HG03103 (cell line): ENCODE results near the gene DOCK9.

Experiments used
- ATAC-seq: cut with Tn5 transposase; IDR thresholded peaks from one replicate; pipeline ENCODE4 v1.9.1; 2021; ENCODE audit warnings: low read depth; ENCODE audit not compliant: unreplicated experiment

Gene DOCK9

GRCh38 chr13:98998831-98999638 lies 21.2 kb upstream of the DOCK9 start:
- ATAC-seq: no peak

DNA sequence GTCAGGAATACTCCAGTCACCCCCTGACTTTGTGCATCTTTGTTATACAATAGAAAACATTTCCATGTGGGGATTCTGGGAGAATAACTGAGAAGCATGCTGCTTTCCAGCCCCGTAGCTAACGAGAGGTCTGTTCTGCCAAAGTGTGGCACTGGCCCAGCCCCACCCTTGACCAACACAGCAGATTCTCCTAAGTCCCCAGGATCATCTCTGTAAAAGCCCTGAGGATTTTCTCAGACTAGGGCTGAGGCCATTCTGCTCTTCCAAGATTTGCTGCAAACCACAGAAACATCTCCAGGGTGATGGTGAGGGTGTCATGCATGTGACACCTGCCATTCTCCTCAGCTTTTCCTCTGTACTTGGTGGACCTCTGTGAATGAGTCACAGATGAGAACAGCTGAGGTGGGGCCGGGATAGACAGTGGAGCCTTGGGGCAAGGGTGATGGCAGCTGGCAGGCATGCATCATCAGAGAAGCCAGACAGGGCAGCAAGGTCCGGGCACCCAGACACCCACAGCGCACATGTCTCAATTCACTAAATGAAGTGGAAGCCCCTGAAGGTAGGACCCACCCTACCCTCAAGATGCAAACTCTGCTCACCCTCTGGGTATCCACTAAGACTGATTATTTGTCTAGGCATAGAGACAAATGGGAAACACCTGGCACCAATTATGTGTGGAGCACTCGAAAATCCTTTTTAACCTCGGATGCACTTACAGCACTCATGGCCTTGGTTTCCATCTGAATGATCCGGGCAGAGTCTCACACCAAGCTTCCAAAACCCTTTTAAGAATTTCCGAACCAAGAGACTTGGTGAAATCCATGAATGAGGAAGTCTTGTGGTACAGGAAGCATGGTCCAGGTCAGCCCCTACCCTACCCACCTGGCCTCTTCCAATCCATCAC lies 20.1 kb upstream of the DOCK9 start:
- no peak for ATAC-seq

GRCh38 chr13:98997011-98997730 lies 19.3 kb upstream of the DOCK9 start:
- ATAC-seq: no peak

GRCh38 chr13:98996046-98996445 lies 18.2 kb upstream of the DOCK9 start:
- no peak for ATAC-seq

DNA sequence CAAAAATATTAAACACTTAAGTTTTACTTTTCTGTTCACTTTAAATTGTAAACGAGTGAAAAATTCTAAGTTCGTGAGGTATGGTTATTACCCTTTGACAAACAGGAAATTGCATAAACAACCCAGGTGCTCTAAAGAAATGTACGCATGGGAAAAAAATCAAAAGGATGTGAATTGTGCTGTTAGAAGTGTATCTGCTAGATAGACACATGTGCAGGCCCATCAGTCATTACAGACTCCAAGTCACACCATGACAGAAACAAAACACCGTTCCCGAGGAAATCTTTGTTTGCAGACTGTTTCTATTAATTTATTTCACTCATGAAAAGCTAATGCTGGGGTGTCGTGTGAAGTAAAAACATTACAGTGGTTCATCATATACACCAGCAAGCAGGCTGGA lies 17.0 kb upstream of the DOCK9 start:
- no peak for ATAC-seq

- ATAC-seq: no peak
These were observed 16.2 kb upstream of the DOCK9 start for GRCh38 chr13:98994080-98994479.

- no peak for ATAC-seq
These were observed 14.5 kb upstream of the DOCK9 start for GRCh38 chr13:98992355-98992754.

- no peak for ATAC-seq
These were observed 12.8 kb upstream of the DOCK9 start for GRCh38 chr13:98990701-98991100.

DNA sequence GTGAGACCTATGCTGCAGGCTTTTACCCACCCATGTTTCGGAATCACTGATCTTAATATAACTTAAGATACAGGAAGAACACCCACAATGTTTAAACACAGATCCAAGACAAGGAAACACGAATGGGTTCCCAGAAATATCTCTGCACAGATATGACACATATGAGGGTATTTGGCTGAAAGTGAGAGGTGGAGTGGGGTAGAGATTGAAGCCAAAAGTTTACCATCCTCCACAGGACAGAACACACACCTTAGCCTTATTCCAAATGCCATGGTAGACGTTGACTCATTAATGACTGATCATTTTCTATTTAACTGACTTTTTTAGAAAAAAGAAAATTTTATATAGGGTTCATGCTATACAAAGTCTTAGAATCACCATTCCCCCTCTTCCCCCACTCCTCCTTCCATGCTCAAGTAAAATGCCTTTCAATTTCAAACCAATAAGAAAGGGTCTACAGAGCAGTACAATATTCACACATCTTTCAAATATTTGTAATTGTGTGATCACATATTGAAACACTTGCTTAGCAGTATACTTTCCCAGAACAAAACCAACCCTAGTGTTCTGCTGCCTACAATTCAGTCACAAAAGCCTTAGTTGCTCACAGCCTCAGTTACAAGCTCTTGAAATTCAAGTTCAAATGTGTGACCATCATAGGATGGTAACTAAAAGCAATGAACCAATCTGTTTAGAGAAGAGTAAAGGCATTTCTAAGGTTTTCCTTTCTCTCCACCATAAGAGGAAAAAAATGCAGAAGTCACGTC lies 11.8 kb upstream of the DOCK9 start:
- ATAC-seq: no peak

DNA sequence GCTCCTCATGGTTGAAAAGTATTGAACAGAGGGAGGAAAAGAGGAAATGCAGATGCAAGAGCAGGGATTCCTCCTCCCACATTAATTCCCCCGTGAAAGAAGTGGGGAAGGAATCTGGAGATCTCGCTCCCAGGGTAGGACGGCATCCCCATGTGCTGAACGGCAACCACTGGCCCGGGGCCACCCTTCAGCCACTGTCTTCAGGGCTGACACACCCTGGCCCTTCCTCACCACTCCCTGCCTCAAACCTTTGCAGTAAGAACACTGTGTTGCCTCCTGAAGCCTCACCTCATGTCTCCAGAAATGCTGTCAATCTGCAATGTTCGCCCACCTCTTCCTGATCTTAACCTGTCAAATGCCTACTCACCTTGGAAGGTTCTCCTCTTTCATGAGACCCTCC lies 10.9 kb upstream of the DOCK9 start:
- no peak for ATAC-seq

- ATAC-seq: no peak
These were observed 10.4 kb upstream of the DOCK9 start for GRCh38 chr13:98988277-98988676.

DNA sequence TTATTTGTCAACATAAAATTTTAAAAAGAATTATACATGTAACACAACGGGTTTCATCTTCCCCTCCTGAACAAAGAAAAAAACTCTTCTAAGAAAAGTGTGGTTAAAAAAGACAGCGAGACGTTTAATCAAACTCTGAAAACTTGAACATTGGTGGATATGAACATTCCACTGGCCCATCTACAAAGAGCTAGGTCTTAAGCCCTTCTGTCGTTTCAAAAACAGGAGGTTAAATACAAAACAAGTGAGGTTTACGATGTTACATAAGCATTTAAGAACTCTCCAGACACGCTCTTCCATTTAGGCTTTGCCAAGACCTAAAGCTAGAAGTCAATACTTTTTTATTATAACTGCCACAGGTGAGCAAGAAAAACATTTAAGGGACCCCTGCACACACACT lies 9.4 kb upstream of the DOCK9 start:
- ATAC-seq: no peak

DNA sequence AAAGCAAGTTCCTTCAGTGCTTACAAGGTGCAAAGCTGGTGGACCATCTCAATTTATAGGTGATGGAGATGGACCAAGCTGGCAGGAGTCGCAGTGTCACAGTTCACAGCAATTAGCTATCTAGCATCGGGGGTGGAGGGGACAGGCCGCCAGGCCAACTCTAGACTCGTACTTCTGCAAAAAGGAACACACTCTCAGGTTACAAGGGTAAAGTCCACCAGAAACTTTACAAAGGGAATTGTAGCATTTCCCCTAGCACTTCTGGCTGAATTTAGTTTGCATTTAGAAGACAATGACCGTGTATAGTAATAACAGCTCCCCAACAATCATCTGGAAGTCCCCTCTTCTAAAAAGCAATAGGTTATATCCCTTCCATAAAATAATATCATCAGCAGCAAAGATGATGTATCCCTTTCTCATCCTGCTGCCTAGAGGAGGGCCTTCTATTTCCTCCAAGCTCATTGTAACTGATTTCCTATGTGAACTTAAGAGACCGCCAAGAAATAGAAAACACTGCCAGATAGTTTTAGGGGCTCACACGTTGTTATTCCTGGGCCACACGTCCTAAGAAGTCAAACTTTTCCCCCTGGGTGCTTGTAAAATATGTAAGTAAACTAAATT lies 8.5 kb upstream of the DOCK9 start:
- no peak for ATAC-seq

DNA sequence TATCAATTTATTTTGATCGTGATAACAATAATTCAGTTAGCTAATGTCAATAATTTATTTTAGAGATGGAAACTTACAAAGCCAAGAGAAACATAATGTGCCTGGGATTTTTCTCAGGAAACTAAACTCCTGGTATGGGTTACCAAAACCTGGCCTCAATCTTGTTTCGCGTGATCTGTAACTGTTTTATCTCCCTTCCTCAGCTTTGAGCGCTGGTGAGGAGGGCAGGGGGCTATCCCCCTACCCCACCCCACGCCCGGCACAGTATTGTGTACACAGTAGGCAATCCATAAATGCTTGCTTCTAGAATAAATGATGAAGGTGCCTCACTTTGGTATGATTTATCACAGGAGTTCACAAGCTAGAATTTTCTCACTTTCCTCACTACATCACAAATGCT lies 7.7 kb upstream of the DOCK9 start:
- ATAC-seq: no peak

- ATAC-seq: no peak
These were observed 7.1 kb upstream of the DOCK9 start for GRCh38 chr13:98984983-98985382.

DNA sequence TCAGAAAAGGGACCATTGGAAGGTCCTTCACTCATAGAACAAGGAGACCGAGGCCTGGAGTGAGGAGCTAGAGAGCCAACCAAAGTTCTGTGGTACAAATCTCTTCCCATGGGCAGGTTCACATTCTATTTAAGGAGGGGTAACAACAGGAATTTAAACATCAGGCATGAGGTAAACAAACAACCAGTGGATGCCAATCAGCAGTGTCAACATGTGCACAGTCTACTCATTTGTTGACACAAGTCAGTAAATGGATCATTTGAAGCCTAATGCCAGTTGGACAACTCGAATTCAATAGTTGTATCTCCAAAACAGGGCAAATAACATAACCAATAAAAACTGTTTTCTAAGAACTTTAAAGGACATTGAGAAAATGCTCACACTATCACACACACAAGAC lies 6.3 kb upstream of the DOCK9 start:
- no peak for ATAC-seq

DNA sequence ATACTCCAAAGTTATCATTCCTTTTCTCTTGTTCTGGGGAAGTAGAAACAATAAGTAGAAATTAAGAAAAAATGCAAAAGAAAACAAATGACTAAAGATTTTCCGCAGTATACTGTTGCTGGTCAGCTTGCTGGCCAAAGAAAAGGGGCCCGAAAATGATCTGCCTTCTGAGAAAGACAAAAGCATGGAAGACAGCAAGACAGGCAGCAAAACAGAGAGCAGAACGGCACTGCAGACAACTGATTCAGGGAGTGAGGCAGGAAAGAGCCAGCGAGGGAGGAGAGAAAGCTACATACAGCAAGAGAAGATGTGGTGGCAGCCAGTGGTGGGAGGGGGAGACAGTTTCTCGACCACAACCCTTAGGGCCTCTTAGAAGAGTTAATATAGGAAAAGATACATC lies 5.3 kb upstream of the DOCK9 start:
- ATAC-seq: no peak

- no peak for ATAC-seq
These were observed 3.7 kb upstream of the DOCK9 start for GRCh38 chr13:98981369-98982080.

GRCh38 chr13:98979012-98979660 lies 1.3 kb upstream of the DOCK9 start:
- ATAC-seq: no peak
